HG03159 (cell line): Measurements from ENCODE around the gene SPRYD3.

Experiments used
- ATAC-seq: cut with Tn5 transposase; IDR thresholded peaks from one replicate; pipeline ENCODE4 v1.9.1; 2021; ENCODE audit warnings: mild to moderate bottlenecking, moderate library complexity; ENCODE audit not compliant: unreplicated experiment

SPRYD3 gene

GRCh38 chr12:53052419-53053217, 26.6 kb downstream of the SPRYD3 start:
- no peak for ATAC-seq

DNA sequence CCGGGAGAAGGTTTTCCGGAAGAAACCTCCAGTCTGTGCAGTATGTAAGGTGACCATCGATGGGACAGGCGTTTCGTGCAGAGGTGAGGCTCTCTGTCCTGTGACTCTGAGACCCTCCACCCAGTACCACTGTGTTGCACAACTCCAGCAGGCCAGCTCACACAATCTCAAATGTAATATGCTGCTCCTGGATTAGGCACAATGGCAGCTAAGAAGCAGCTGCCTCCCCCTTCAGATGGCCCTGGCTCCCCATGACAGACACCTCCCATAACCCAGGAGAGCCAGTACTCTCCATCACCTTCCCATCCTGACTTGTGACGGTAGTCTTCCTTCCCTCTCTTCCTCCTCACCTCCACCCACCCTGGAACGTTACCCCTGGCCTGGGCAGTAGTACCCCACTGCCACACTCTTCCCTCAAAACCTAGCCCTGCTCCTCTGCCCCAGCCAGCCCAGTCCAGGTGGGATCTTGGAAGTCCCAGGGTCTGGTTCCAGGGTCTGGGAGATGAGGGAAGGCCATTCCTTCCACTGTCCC, 27.2 kb downstream of the SPRYD3 start:
- no peak for ATAC-seq

DNA sequence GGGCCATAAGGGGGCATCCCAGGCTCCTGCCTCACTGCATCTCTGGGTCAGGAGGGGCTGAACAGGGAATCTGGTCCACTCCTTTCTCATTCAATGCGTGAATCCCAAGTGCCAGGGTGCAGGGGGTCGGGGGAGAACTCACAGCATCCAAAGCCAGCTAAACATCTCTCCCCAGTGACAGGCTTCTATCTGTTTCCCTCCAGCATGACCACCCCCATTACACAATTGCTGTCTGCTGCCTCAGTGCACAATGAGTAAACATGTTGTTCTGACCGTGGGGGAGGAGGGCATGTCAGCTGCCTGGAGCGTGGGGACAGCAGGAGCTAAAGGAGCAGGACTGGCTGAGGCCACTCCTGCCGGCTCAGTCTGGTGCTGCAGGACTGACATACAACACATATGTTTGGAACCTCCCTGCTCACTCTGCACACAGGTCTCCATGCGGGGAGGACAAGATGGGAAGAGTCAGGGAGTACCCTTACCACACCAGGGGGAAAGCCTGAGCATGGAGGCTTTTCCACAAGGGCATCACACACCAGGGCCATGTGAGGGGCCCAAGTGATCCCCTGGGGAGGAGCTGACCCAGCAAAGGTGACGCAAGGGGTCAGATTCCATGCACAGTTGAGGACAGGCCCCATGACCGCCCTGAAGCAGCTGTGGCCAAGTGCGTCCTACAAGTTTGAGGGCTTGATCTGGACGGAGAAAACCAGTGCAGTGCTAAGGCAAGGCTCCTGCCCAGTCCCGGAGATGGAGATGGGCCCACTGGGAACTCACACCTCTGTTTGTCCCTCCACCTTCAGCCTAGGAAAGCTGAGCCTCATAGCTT, 27.9 kb downstream of the SPRYD3 start:
- ATAC-seq: no peak

- no peak for ATAC-seq
Observed at GRCh38 chr12:53050426-53051057, 28.6 kb downstream of the SPRYD3 start.

DNA sequence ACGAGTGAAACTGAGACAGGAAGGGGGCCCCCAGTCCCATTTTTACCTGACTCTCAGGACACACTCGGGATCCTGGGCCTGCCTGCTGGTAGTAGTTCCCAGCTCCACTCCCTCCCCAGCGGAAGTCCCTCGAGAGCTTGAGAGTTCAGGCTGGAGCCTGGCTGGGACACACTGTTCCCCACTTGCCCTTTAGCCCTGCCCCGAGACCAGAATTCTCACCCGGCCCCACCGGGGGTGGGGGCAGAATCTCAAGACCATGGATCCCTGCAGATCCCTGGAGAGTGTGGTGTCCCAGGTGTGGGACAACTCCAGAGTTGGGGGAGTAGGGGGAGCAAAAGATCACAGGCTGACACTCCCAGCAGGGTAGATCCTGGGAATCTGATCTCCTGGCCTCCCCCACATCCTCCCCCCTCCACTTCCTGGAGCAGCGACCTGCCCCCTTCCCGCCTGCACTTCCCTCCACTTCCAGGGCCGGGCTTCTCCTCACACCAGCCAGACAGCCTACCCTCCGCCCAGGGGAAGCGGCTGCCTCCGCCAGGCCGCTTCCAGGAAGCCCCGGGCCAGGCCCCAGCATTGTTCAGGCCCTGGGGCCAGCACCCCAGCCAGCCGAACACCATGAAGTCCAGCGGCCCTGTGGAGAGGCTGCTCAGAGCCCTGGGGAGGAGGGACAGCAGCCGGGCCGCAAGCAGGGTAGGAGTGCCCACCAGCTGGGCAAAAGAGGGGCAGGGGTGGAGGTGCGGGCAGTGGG, 29.4 kb downstream of the SPRYD3 start, which contains the start of gene TNS2:
TNS2 (plus strand) TSS at position 495 of the 748 bp plus-strand sequence; CDS start at position 616, 121 bp downstream.
- ATAC-seq: no peak

DNA sequence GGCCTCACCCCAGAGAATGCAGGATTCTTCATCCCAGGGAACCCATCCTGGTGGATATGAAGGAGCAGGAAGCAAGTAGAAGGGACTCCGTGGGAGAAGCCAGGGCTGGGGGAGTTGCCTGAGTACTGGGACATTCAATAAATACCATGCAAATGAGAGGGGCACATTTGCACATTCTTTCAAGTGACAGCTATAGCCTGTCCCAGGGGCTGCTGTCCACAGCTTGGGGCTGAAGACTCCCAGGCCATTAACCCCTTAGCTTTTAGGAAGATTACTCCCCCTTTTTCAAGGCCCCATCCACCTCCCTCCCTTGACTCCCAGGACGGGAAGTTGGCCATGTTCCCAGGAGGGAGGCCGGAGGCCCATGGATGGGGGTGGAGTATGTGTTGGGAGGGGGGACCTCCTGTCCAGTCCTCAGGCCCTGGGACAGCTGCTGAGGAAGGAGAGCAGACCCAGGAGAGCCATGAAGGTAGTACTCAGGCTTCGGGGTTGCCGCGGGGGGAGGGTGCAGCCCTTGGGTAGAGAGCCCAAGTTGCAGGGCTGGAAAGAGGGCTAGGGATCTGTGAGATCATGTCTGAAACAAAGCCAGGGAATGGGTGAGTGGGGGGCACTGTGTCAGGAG, 30.3 kb downstream of the SPRYD3 start:
- ATAC-seq: no peak

- no peak for ATAC-seq
Observed at GRCh38 chr12:53048033-53048779, 31.0 kb downstream of the SPRYD3 start.

DNA sequence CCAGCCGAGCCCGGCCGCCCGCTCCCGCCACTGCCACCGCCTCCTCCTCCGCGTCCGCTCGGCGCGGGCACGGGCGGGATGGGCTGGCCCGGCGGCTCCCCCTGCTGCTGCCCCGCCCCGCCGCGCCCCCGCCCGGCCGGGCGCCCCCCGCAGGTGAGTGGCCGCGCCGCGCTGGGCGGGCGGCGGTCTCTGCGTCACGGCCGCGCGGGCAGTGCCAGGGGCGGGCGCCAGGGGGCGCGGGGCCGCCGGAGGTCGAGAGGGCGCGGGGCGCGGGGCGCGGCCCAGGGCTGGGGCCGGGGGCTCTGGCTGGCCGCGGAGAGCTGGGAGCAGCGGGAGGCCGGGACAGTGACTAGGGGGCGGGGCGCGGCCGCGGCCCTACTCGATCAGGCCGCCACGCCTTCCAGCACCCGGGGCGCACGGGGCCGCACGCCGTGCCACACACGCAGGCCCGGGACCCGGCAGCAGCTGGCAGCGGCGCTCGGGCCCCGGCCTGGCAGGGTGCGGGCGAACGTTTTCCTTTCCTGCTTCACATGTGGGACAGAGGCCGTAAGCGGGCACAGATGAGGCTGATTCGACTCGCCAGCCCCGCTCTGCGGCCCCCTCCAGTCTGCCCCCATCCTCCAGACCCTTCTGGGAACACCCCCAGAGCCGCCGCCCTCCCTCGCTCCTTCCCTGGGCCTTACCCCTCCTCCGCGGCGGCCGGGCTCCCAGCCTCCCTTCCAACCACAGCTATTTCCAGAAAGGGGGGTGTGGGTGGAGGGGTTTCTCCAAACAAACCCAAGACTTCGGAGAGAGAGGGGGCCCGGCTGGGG, 31.8 kb downstream of the SPRYD3 start:
- ATAC-seq: peak; percentile 67

- ATAC-seq: peak; percentile 24
Observed at GRCh38 chr12:53046655-53047220, 32.5 kb downstream of the SPRYD3 start.

DNA sequence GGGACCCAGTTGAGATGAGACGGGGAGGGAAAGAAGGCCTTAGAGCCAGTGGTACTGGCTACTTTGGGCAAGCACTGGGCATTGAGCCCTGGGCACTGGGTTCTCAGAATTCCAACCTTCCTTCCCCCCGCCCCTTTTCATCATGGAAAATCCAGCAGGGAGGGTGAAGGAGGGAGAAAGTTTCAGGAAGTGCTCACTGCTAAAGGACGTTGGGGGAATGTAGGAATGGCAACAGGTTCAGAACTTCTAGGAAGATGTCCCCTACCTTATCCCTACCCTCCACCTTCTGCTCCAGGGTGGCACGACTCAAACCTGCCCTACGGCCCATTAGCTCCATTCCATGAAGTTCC, 33.5 kb downstream of the SPRYD3 start:
- no peak for ATAC-seq

GRCh38 chr12:53044896-53045695, 34.1 kb downstream of the SPRYD3 start:
- ATAC-seq: no peak

DNA sequence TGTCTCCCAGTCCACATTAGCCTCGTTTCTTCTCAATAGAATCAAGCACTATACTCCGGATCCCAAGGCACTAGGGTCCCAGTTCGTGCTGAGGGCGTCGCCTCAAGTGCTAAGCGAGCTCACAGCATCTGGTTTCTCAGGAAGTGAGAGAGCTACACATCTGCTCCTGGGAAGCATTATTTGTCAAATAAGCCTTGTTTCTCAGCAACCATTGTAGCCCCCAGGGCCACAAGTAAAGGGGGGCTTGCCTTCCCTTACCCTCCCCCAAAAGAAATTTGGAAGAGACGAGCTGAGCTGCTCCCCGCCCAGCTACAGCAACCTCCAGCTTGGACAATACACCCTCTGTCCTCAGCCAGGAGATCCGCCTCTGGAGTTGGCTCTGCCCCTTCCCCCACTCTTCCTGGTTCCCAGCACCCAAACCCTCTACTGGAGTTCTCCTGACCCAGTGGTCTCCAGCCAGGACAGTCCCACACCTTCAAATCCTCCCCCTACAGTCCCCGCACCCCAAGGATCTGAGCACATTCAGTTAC, 35.1 kb downstream of the SPRYD3 start:
- no peak for ATAC-seq

GRCh38 chr12:53042607-53043454, 36.4 kb downstream of the SPRYD3 start:
- ATAC-seq: no peak

DNA sequence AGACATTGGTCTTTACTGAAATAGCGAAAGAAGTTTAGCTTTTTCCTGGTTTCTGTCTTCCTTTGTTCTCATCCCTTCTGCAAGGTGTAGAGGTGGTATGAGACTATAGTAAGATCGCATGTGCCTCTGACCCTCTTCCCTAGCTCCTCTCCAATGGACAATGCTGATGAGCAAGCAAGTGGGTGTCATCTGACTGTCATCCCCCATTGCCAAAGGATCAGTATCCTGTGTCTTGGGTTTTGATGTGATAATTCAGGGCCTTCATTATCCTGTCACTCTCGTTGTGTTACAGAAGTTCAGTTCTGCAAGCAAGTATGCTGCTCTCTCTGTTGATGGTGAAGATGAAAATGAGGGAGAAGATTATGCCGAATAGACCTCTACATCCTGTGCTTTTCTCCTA, 39.3 kb downstream of the SPRYD3 start:
- no peak for ATAC-seq

- ATAC-seq: no peak
Observed at GRCh38 chr12:53036802-53037201, 42.4 kb downstream of the SPRYD3 start.

DNA sequence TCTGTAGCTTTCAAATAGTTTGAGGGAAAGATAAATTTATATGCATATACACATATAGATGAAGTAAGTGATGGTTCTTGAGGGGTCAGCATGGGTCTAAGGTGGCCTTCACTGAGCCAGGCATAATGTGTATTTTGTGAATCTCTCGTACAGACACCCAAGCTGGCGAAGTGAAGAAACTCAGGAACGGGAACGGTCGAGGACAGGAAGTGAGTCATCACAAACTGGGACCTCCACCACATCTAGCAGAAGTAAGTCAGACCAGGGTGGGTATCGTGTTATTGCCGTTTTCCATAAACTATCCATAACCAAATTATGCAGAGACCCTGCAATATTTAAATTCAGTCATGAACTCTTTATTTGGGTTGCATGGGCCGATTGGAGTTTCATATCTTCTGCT, 44.7 kb downstream of the SPRYD3 start:
- ATAC-seq: no peak
